ENCODE data around the gene ZCCHC8.
"Not testable (repeated sequence)": the region's sequence is repeated elsewhere in the genome, so short reads cannot be mapped to it uniquely, and the experiment has no call there.

Gene ZCCHC8

GRCh38 chr12:122471324-122472226 is 29.2 kb downstream of the ZCCHC8 start:
- peak in 2 of 51 donors; percentile 1 to 54 for DNase-seq

GRCh38 chr12:122470576-122470975 is 30.2 kb downstream of the ZCCHC8 start:
- not testable (repeated sequence) for DNase-seq

- DNase-seq, result not testable (repeated sequence)
These were observed 30.9 kb downstream of the ZCCHC8 start for GRCh38 chr12:122469856-122470255.

GRCh38 chr12:122467983-122468382 is 32.7 kb downstream of the ZCCHC8 start:
- DNase-seq, result no peak

- not testable (repeated sequence) for DNase-seq
These were observed 36.3 kb downstream of the ZCCHC8 start for GRCh38 chr12:122464317-122465042.

- no peak for DNase-seq
These were observed 40.1 kb downstream of the ZCCHC8 start for GRCh38 chr12:122460641-122461040.

- no peak for DNase-seq
These were observed 40.7 kb downstream of the ZCCHC8 start for GRCh38 chr12:122460061-122460460.

- DNase-seq, result no peak
These were observed 41.5 kb downstream of the ZCCHC8 start for GRCh38 chr12:122459211-122459610.

GRCh38 chr12:122458105-122459035 is 42.4 kb downstream of the ZCCHC8 start:
- DNase-seq, result no peak

GRCh38 chr12:122457627-122458026 is 43.1 kb downstream of the ZCCHC8 start:
- DNase-seq, result no peak

GRCh38 chr12:122454739-122455138 is 46.0 kb downstream of the ZCCHC8 start:
- DNase-seq, result no peak

- no peak for DNase-seq
These were observed 46.4 kb downstream of the ZCCHC8 start for GRCh38 chr12:122454250-122454721.

GRCh38 chr12:122452701-122453285 is 47.9 kb downstream of the ZCCHC8 start:
- DNase-seq, result no peak

- DNase-seq, result no peak
These were observed 51.4 kb downstream of the ZCCHC8 start for GRCh38 chr12:122449317-122449716.

- DNase-seq, result not testable (repeated sequence)
These were observed 52.9 kb downstream of the ZCCHC8 start for GRCh38 chr12:122447825-122448224.

GRCh38 chr12:122446390-122446789 is 54.3 kb downstream of the ZCCHC8 start:
- not testable (repeated sequence) for DNase-seq

- not testable (repeated sequence) for DNase-seq
These were observed 56.7 kb downstream of the ZCCHC8 start for GRCh38 chr12:122444071-122444470.

- not testable (repeated sequence) for DNase-seq
These were observed 61.9 kb downstream of the ZCCHC8 start for GRCh38 chr12:122438822-122439221.

GRCh38 chr12:122437656-122438121 is 63.0 kb downstream of the ZCCHC8 start:
- peak in 34 of 51 donors; percentile 0 to 78 (median 16) for DNase-seq

- DNase-seq, result no peak
These were observed 65.5 kb downstream of the ZCCHC8 start for GRCh38 chr12:122435186-122435585.

- DNase-seq, result not testable (repeated sequence)
These were observed 71.7 kb downstream of the ZCCHC8 start for GRCh38 chr12:122429043-122429442.

Measured in hypothalamus (tissue), 51 donors.